ENCODE data around the gene EXT2. TPM values are rescaled to one million over a fixed set of nuclear protein-coding genes. Genes with fewer than 3 reads are reported as not detected.

EXT2 gene
- total RNA-seq, 1 donor from 2014 or later: 35.6 TPM

GRCh38 chr11:44120169-44120568 is 24.7 kb downstream of the EXT2 start:
- no peaks in the 10 kb centered on the region for H3K9me3 Mint-ChIP-seq

GRCh38 chr11:44125598-44125997 is 30.1 kb downstream of the EXT2 start:
- no peaks in the 10 kb centered on the region for H3K9me3 Mint-ChIP-seq
- no peak overlapping the region for H3K27ac Mint-ChIP-seq
- no peaks in the 10 kb centered on the region for H3K27me3 Mint-ChIP-seq (ENCODE audit: low read depth)
- no peak overlapping the region for H3K4me3 Mint-ChIP-seq (ENCODE audit: low read depth)
- H3K36me3 Mint-ChIP-seq (ENCODE audit: low read depth): peaks cover 42% of the 10 kb centered on the region
- no peak for DNase-seq (ENCODE audit: low spot score)
- no peaks in the 10 kb centered on the region for H3K4me1 Mint-ChIP-seq (ENCODE audit: low read depth)
- intact Hi-C loops (cut with micrococcal nuclease): no loop called here

More at GRCh38 chr11:44120169-44120568, 24.7 kb downstream of the EXT2 start:
- Mint-ChIP-seq H3K27me3 (ENCODE audit: low read depth) (no peaks in the 10 kb centered on the region), H3K36me3 (ENCODE audit: low read depth) (peaks cover 33% of the 10 kb centered on the region), H3K4me3 (ENCODE audit: low read depth) (no peak overlapping the region), H3K4me1 (ENCODE audit: low read depth) (no peaks in the 10 kb centered on the region), H3K27ac (no peak overlapping the region)
- intact Hi-C loops (cut with micrococcal nuclease): no loop called here
- DNase-seq (ENCODE audit: low spot score): no peak

GRCh38 chr11:44126304-44126703 is 30.8 kb downstream of the EXT2 start:
- H3K27ac Mint-ChIP-seq: no peak overlapping the region
- no peaks in the 10 kb centered on the region for H3K4me1 Mint-ChIP-seq (ENCODE audit: low read depth)
- H3K36me3 Mint-ChIP-seq (ENCODE audit: low read depth): peaks cover 45% of the 10 kb centered on the region
- no peak for DNase-seq (ENCODE audit: low spot score)
- H3K27me3 Mint-ChIP-seq (ENCODE audit: low read depth): no peaks in the 10 kb centered on the region
- no peak overlapping the region for H3K4me3 Mint-ChIP-seq (ENCODE audit: low read depth)
- intact Hi-C loops (cut with micrococcal nuclease): no loop called here
- H3K9me3 Mint-ChIP-seq: no peaks in the 10 kb centered on the region

GRCh38 chr11:44127130-44127529 is 31.7 kb downstream of the EXT2 start:
- no peak for DNase-seq (ENCODE audit: low spot score)
- H3K36me3 Mint-ChIP-seq (ENCODE audit: low read depth): peaks cover 41% of the 10 kb centered on the region
- H3K4me3 Mint-ChIP-seq (ENCODE audit: low read depth): no peak overlapping the region
- no peaks in the 10 kb centered on the region for H3K27me3 Mint-ChIP-seq (ENCODE audit: low read depth)
- H3K27ac Mint-ChIP-seq: no peak overlapping the region
- no peaks in the 10 kb centered on the region for H3K4me1 Mint-ChIP-seq (ENCODE audit: low read depth)
- H3K9me3 Mint-ChIP-seq: no peaks in the 10 kb centered on the region
- intact Hi-C loops (cut with micrococcal nuclease): no loop called here

GRCh38 chr11:44128729-44129128 is 33.3 kb downstream of the EXT2 start:
- H3K36me3 Mint-ChIP-seq (ENCODE audit: low read depth): peaks cover 43% of the 10 kb centered on the region
- H3K27ac Mint-ChIP-seq: no peak overlapping the region
- H3K4me3 Mint-ChIP-seq (ENCODE audit: low read depth): no peak overlapping the region

GRCh38 chr11:44130751-44131150 is 35.3 kb downstream of the EXT2 start:
- H3K4me1 Mint-ChIP-seq (ENCODE audit: low read depth): no peaks in the 10 kb centered on the region
- H3K27me3 Mint-ChIP-seq (ENCODE audit: low read depth): no peaks in the 10 kb centered on the region
- H3K27ac Mint-ChIP-seq: no peak overlapping the region
- intact Hi-C loops (cut with micrococcal nuclease): no loop called here
- no peak overlapping the region for H3K4me3 Mint-ChIP-seq (ENCODE audit: low read depth)
- DNase-seq (ENCODE audit: low spot score): no peak
- H3K9me3 Mint-ChIP-seq: no peaks in the 10 kb centered on the region
- H3K36me3 Mint-ChIP-seq (ENCODE audit: low read depth): peaks cover 47% of the 10 kb centered on the region

More at GRCh38 chr11:44128729-44129128, 33.3 kb downstream of the EXT2 start:
- intact Hi-C loops (cut with micrococcal nuclease): no loop called here
- DNase-seq (ENCODE audit: low spot score): no peak
- Mint-ChIP-seq H3K9me3 (no peaks in the 10 kb centered on the region), H3K4me1 (ENCODE audit: low read depth) (no peaks in the 10 kb centered on the region), H3K27me3 (ENCODE audit: low read depth) (no peaks in the 10 kb centered on the region)

- no peak overlapping the region for H3K4me3 Mint-ChIP-seq (ENCODE audit: low read depth)
- H3K36me3 Mint-ChIP-seq (ENCODE audit: low read depth): peaks cover 32% of the 10 kb centered on the region
- no peaks in the 10 kb centered on the region for H3K27me3 Mint-ChIP-seq (ENCODE audit: low read depth)
- H3K4me1 Mint-ChIP-seq (ENCODE audit: low read depth): peaks cover 3% of the 10 kb centered on the region
- no peak overlapping the region for H3K27ac Mint-ChIP-seq
- intact Hi-C loops (cut with micrococcal nuclease): no loop called here
- no peaks in the 10 kb centered on the region for H3K9me3 Mint-ChIP-seq
- no peak for DNase-seq (ENCODE audit: low spot score)
These were observed 38.0 kb downstream of the EXT2 start for GRCh38 chr11:44133335-44133946.

- Mint-ChIP-seq H3K9me3 (no peaks in the 10 kb centered on the region), H3K4me3 (ENCODE audit: low read depth) (no peak overlapping the region), H3K27ac (no peak overlapping the region), H3K4me1 (ENCODE audit: low read depth) (peaks cover 11% of the 10 kb centered on the region), H3K36me3 (ENCODE audit: low read depth) (peaks cover 34% of the 10 kb centered on the region), H3K27me3 (ENCODE audit: low read depth) (no peaks in the 10 kb centered on the region)
- no peak for DNase-seq (ENCODE audit: low spot score)
- intact Hi-C loops (cut with micrococcal nuclease): no loop called here
These were observed 39.1 kb downstream of the EXT2 start for GRCh38 chr11:44134625-44135024.

- Mint-ChIP-seq H3K36me3 (ENCODE audit: low read depth) (peaks cover 21% of the 10 kb centered on the region), H3K27me3 (ENCODE audit: low read depth) (no peaks in the 10 kb centered on the region), H3K4me3 (ENCODE audit: low read depth) (no peak overlapping the region)
These were observed 40.9 kb downstream of the EXT2 start for GRCh38 chr11:44136176-44136945.

GRCh38 chr11:44137057-44137456 is 41.6 kb downstream of the EXT2 start:
- Mint-ChIP-seq H3K4me3 (ENCODE audit: low read depth) (no peak overlapping the region), H3K4me1 (ENCODE audit: low read depth) (peaks cover 12% of the 10 kb centered on the region), H3K36me3 (ENCODE audit: low read depth) (peaks cover 21% of the 10 kb centered on the region), H3K9me3 (no peaks in the 10 kb centered on the region), H3K27ac (no peak overlapping the region), H3K27me3 (ENCODE audit: low read depth) (no peaks in the 10 kb centered on the region)
- DNase-seq (ENCODE audit: low spot score): no peak
- intact Hi-C loops (cut with micrococcal nuclease): no loop called here

More at GRCh38 chr11:44136176-44136945, 40.9 kb downstream of the EXT2 start:
- no peak for DNase-seq (ENCODE audit: low spot score)
- H3K9me3 Mint-ChIP-seq: no peaks in the 10 kb centered on the region
- no peak overlapping the region for H3K27ac Mint-ChIP-seq
- peaks cover 12% of the 10 kb centered on the region for H3K4me1 Mint-ChIP-seq (ENCODE audit: low read depth)
- intact Hi-C loops (cut with micrococcal nuclease): no loop called here

GRCh38 chr11:44138286-44138685 is 42.8 kb downstream of the EXT2 start:
- peaks cover 21% of the 10 kb centered on the region for H3K36me3 Mint-ChIP-seq (ENCODE audit: low read depth)
- H3K4me3 Mint-ChIP-seq (ENCODE audit: low read depth): no peak overlapping the region
- H3K27me3 Mint-ChIP-seq (ENCODE audit: low read depth): no peaks in the 10 kb centered on the region
- no peaks in the 10 kb centered on the region for H3K9me3 Mint-ChIP-seq
- DNase-seq (ENCODE audit: low spot score): no peak
- H3K4me1 Mint-ChIP-seq (ENCODE audit: low read depth): peaks cover 12% of the 10 kb centered on the region
- intact Hi-C loops (cut with micrococcal nuclease): no loop called here
- no peak overlapping the region for H3K27ac Mint-ChIP-seq

GRCh38 chr11:44138980-44139379 is 43.5 kb downstream of the EXT2 start:
- Mint-ChIP-seq H3K27ac (no peak overlapping the region), H3K4me1 (ENCODE audit: low read depth) (peaks cover 12% of the 10 kb centered on the region), H3K9me3 (no peaks in the 10 kb centered on the region), H3K4me3 (ENCODE audit: low read depth) (no peak overlapping the region), H3K36me3 (ENCODE audit: low read depth) (peaks cover 22% of the 10 kb centered on the region), H3K27me3 (ENCODE audit: low read depth) (no peaks in the 10 kb centered on the region)
- no peak for DNase-seq (ENCODE audit: low spot score)
- intact Hi-C loops (cut with micrococcal nuclease): no loop called here

- intact Hi-C loops (cut with micrococcal nuclease): no loop called here
- Mint-ChIP-seq H3K36me3 (ENCODE audit: low read depth) (peaks cover 18% of the 10 kb centered on the region), H3K27ac (no peak overlapping the region), H3K27me3 (ENCODE audit: low read depth) (no peaks in the 10 kb centered on the region), H3K4me3 (ENCODE audit: low read depth) (no peak overlapping the region), H3K9me3 (no peaks in the 10 kb centered on the region), H3K4me1 (ENCODE audit: low read depth) (peaks cover 12% of the 10 kb centered on the region)
- no peak for DNase-seq (ENCODE audit: low spot score)
These were observed 44.3 kb downstream of the EXT2 start for GRCh38 chr11:44139565-44140330.
